ENCODE measurements around the gene TNIK. TPM values are rescaled to one million over a fixed set of nuclear protein-coding genes. Genes with fewer than 3 reads are reported as not detected.

TNIK gene
- polyA plus RNA-seq, 1 of the 3 experiments (the other 2 are of a cell fraction): 19.4 TPM

DNA sequence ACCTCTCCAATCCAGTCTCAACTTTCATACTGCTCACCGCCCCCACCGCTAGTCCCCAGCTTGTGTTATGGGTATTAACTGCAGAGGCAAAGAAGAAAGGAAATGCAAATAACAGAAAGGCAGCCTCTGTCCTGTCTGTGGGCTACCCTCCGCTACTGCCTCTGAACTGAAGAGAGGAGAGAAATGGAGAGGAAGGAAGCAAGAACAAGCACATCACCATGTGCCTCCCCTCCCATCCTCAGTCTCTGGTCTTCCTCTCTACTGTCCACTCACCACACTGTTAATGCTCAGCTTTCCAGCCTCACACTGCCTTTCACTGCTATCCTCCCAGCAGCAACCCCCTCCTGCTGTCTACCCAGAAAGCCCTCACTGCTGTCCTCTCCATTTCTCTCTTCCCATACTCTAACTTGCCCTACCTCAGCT is 294.7 kb downstream of the TNIK start:
- TF ChIP-seq GABPA (IDR thresholded peaks at IDR 0.05; ENCODE audit: low read depth): no peak
- TF ChIP-seq, protein P1, sequence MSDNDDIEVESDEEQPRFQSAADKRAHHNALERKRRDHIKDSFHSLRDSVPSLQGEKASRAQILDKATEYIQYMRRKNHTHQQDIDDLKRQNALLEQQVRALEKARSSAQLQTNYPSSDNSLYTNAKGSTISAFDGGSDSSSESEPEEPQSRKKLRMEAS (IDR thresholded peaks at IDR 0.05; ENCODE audit: low read depth): no peak
- TF ChIP-seq SIN3A (IDR thresholded peaks at IDR 0.05; ENCODE audit: borderline replicate concordance, low read depth, low read length): no peak
- no peak for TF ChIP-seq MXI1 (IDR thresholded peaks at IDR 0.05; ENCODE audit: low read depth, low read length)
- no peak for TF ChIP-seq EP300 (IDR thresholded peaks at IDR 0.05; ENCODE audit: borderline replicate concordance in 1 of 2, low read depth in 1 of 2, low read length in 1 of 2)
- TF ChIP-seq, protein P2, sequence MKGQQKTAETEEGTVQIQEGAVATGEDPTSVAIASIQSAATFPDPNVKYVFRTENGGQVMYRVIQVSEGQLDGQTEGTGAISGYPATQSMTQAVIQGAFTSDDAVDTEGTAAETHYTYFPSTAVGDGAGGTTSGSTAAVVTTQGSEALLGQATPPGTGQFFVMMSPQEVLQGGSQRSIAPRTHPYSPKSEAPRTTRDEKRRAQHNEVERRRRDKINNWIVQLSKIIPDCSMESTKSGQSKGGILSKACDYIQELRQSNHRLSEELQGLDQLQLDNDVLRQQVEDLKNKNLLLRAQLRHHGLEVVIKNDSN (IDR thresholded peaks at IDR 0.05; ENCODE audit: borderline replicate concordance, low read depth): no peak
- TF ChIP-seq YY1 (IDR thresholded peaks at IDR 0.05; ENCODE audit: low read depth): no peak
- TF ChIP-seq RCOR1 (IDR thresholded peaks at IDR 0.05; ENCODE audit: low read length): no peak
- no peak for TF ChIP-seq FOXJ3 (CRISPR knock-in tag; IDR thresholded peaks at IDR 0.05)
- TF ChIP-seq TAF1 (IDR thresholded peaks at IDR 0.05; ENCODE audit: borderline replicate concordance, low read depth, low read length): no peak
- no peak for TF ChIP-seq TEAD4 (IDR thresholded peaks at IDR 0.05; ENCODE audit: borderline replicate concordance, insufficient read depth)
- no peak for TF ChIP-seq ELF1 (IDR thresholded peaks at IDR 0.05)
- TF ChIP-seq POLR2AphosphoS5 (IDR thresholded peaks at IDR 0.05; ENCODE audit: low read depth, low read length): no peak
- no peak for TF ChIP-seq RXRA (IDR thresholded peaks at IDR 0.05; ENCODE audit: borderline replicate concordance, low read depth)
- no peak for TF ChIP-seq GATA2 (CRISPR knock-in tag; IDR thresholded peaks at IDR 0.05)
- no peak for TF ChIP-seq NFIC (IDR thresholded peaks at IDR 0.05; ENCODE audit: borderline replicate concordance)
- no peak for TF ChIP-seq EZH2phosphoT487 (IDR thresholded peaks at IDR 0.05; ENCODE audit: borderline replicate concordance, low read depth)
- TF ChIP-seq MEF2A (IDR thresholded peaks at IDR 0.05; ENCODE audit: borderline replicate concordance, low read depth): no peak
- no peak for TF ChIP-seq SMC3 (IDR thresholded peaks at IDR 0.05; ENCODE audit: low read depth, low read length)
- Histone ChIP-seq H3K4me2 (no peak overlapping the region), H3K79me2 (ENCODE audit: insufficient read depth) (no peaks in the 10 kb centered on the region), H4K20me1 (ENCODE audit: insufficient read depth) (no peaks in the 10 kb centered on the region), H3F3A (replicated peaks; ENCODE audit: insufficient read depth) (peaks cover 7% of the 10 kb centered on the region), H3K4me3 (ENCODE audit: low read depth in 2 of 2, low read length in 1 of 2) (no peak overlapping the region), H3K36me3 (replicated peaks in 1 of 2; ENCODE audit: control insufficient read depth in 1 of 2, insufficient read depth in 2 of 2, low read length in 1 of 2) (peaks cover 34 to 42% of the 10 kb centered on the region in 2 experiments), H3K9me3 (peaks cover 3% of the 10 kb centered on the region; the same call in 1 of the 2 replicates), H3K4me1 (ENCODE audit: control insufficient read depth in 1 of 2, insufficient read depth in 2 of 2, low read depth in 1 of 2, low read length in 1 of 2) (no peaks in the 10 kb centered on the region; a peak in 1 of 4 replicates), H3K9me2 (no peaks in the 10 kb centered on the region), H3K9ac (no peak overlapping the region), H3K27ac (ENCODE audit: low read depth in 2 of 2, low read length in 1 of 2) (no peak overlapping the region), H2AFZ (ENCODE audit: low read depth) (no peak overlapping the region), H3K27me3 (ENCODE audit: insufficient read depth) (no peaks in the 10 kb centered on the region)
- no peak for DNase-seq
- 95% methylated on average over 3 of the region's 3 CpGs for WGBS (ENCODE audit: low lambda C conversion rate)
- ChIA-PET POLR2A (interaction anchor here (0.8 kb wide), 1 partner anchor 555 kb away, joined by 3 read pairs; no protein-coding TSS in a partner anchor), CTCF (interaction anchor here (1.5 to 1.8 kb wide), 2 partner anchors 21 to 204 kb away, joined by 3 read pairs; no protein-coding TSS in a partner anchor)

GRCh38 chr3:171164067-171164465 is 296.1 kb downstream of the TNIK start:
- no peak for DNase-seq
- Histone ChIP-seq H3K36me3 (replicated peaks in 1 of 2; ENCODE audit: control insufficient read depth in 1 of 2, insufficient read depth in 2 of 2, low read length in 1 of 2) (peaks cover 44 to 51% of the 10 kb centered on the region in 2 experiments), H3K4me3 (ENCODE audit: low read depth in 2 of 2, low read length in 1 of 2) (no peak overlapping the region), H3K9me3 (peaks cover 3% of the 10 kb centered on the region; the same call in 1 of the 2 replicates), H2AFZ (ENCODE audit: low read depth) (no peak overlapping the region), H3K27ac (ENCODE audit: low read depth in 2 of 2, low read length in 1 of 2) (no peak overlapping the region), H3K4me2 (no peak overlapping the region), H3K4me1 (ENCODE audit: control insufficient read depth in 1 of 2, insufficient read depth in 2 of 2, low read depth in 1 of 2, low read length in 1 of 2) (no peaks in the 10 kb centered on the region; a peak in 1 of 4 replicates), H3K27me3 (ENCODE audit: insufficient read depth) (no peaks in the 10 kb centered on the region), H3K79me2 (ENCODE audit: insufficient read depth) (no peaks in the 10 kb centered on the region), H4K20me1 (ENCODE audit: insufficient read depth) (no peaks in the 10 kb centered on the region), H3K9ac (no peak overlapping the region), H3K9me2 (no peaks in the 10 kb centered on the region), H3F3A (replicated peaks; ENCODE audit: insufficient read depth) (peaks cover 7% of the 10 kb centered on the region)
- TF ChIP-seq, protein P3, sequence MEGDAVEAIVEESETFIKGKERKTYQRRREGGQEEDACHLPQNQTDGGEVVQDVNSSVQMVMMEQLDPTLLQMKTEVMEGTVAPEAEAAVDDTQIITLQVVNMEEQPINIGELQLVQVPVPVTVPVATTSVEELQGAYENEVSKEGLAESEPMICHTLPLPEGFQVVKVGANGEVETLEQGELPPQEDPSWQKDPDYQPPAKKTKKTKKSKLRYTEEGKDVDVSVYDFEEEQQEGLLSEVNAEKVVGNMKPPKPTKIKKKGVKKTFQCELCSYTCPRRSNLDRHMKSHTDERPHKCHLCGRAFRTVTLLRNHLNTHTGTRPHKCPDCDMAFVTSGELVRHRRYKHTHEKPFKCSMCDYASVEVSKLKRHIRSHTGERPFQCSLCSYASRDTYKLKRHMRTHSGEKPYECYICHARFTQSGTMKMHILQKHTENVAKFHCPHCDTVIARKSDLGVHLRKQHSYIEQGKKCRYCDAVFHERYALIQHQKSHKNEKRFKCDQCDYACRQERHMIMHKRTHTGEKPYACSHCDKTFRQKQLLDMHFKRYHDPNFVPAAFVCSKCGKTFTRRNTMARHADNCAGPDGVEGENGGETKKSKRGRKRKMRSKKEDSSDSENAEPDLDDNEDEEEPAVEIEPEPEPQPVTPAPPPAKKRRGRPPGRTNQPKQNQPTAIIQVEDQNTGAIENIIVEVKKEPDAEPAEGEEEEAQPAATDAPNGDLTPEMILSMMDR (IDR thresholded peaks at IDR 0.05): no peak
- no peak for TF ChIP-seq YY1 (IDR thresholded peaks at IDR 0.05; ENCODE audit: low read depth)
- CTCF ChIA-PET: no interaction called here
- POLR2A ChIA-PET: no interaction called here
